WTC11 (cell line): ENCODE measurements around the gene PRKAR2B. TPM values are rescaled to one million over a fixed set of nuclear protein-coding genes. Genes with fewer than 3 reads are reported as not detected.

Experiments used
- ATAC-seq: fragments of 200-7000 bp; cut with Tn5 transposase; 2 replicates; pipeline ENCODE4 v1.10.0; 2021; ENCODE audit warnings: mild to moderate bottlenecking, moderate library complexity
- CTCF ChIA-PET: fragments of 300-600 bp; sonication (Branson Sonifier 250); formaldehyde crosslinking; loops from one replicate; lab custom pipeline; 2021; ENCODE audit warnings: antibody characterized with exemption; lab: Charles Lee
- POLR2A ChIA-PET: fragments of 350-600 bp; sonication (Branson Sonifier 250); formaldehyde crosslinking; loops from one replicate; lab custom pipeline; 2021; ENCODE audit warnings: antibody characterized with exemption; lab: Charles Lee
- DNase-seq: peaks from one replicate; pipeline ENCODE4 v3.0.0; 2021; ENCODE audit warnings: low spot score
- H3K27ac Mint-ChIP-seq: 2 replicates; pipeline ENCODE4 v1.8.0; 2021; ENCODE audit warnings: mixed read lengths
- H3K27me3 Mint-ChIP-seq: 2 replicates; pipeline ENCODE4 v1.8.0; 2021; ENCODE audit warnings: low read depth, mild to moderate bottlenecking, moderate library complexity, mixed read lengths
- H3K36me3 Mint-ChIP-seq: 2 replicates; pipeline ENCODE4 v1.8.0; 2021; ENCODE audit warnings: mixed read lengths
- H3K4me1 Mint-ChIP-seq: 2 replicates; pipeline ENCODE4 v1.8.0; 2022; ENCODE audit warnings: mixed read lengths
- H3K4me3 Mint-ChIP-seq: 2 replicates; pipeline ENCODE4 v1.8.0; 2021; ENCODE audit warnings: mild to moderate bottlenecking, moderate library complexity, mixed read lengths
- H3K9me3 Mint-ChIP-seq: 2 replicates; pipeline ENCODE4 v1.8.0; 2021; ENCODE audit warnings: mixed read lengths
- AFF4 ChIP-seq: sonication (generic); formaldehyde crosslinking; IDR thresholded peaks from 2 replicates; pipeline ENCODE4 v1.8.1; 2023; ENCODE audit warnings: mild to moderate bottlenecking, missing genetic modification reagents, borderline replicate concordance
- ATF1 ChIP-seq: sonication (generic); formaldehyde crosslinking; IDR thresholded peaks from 2 replicates; pipeline ENCODE4 v1.8.1; 2023; ENCODE audit warnings: mild to moderate bottlenecking, moderate library complexity, missing genetic modification reagents
- ATF3 ChIP-seq: sonication (generic); formaldehyde crosslinking; conservative IDR thresholded peaks from 2 replicates; pipeline ENCODE4 v1.8.1; 2022; ENCODE audit warnings: mild to moderate bottlenecking, missing genetic modification reagents
- CBFB ChIP-seq: sonication (generic); formaldehyde crosslinking; IDR thresholded peaks from 2 replicates; pipeline ENCODE4 v1.8.1; 2022; ENCODE audit warnings: mild to moderate bottlenecking, low read depth, missing genetic modification reagents
- CTCF ChIP-seq: fragments of 200-600 bp; IDR thresholded peaks from 2 replicates; pipeline ENCODE4 v1.8.0; 2022; ENCODE audit warnings: antibody characterized with exemption
- GABPB1 ChIP-seq: sonication (generic); formaldehyde crosslinking; IDR thresholded peaks from 2 replicates; pipeline ENCODE4 v1.8.1; 2023; ENCODE audit warnings: mild to moderate bottlenecking, missing genetic modification reagents
- GTF2I ChIP-seq: fragments of 250-450 bp; sonication (Bioruptor Pico); conservative IDR thresholded peaks from 2 replicates; pipeline ENCODE4 v1.4.0; 2021; ENCODE audit warnings: mild to moderate bottlenecking
- MXD4 ChIP-seq: fragments of 250-450 bp; sonication (Bioruptor Pico); IDR thresholded peaks from 2 replicates; pipeline ENCODE4 v1.8.0; 2021; ENCODE audit warnings: mild to moderate bottlenecking, moderate library complexity, borderline replicate concordance
- NFE2L1 ChIP-seq: sonication (generic); formaldehyde crosslinking; IDR thresholded peaks from 2 replicates; pipeline ENCODE4 v1.8.1; 2023; ENCODE audit warnings: missing genetic modification reagents
- OVOL2 ChIP-seq: fragments of 250-450 bp; sonication (Bioruptor Pico); IDR thresholded peaks from 2 replicates; pipeline ENCODE4 v1.9.0; 2021; ENCODE audit warnings: mild to moderate bottlenecking, borderline replicate concordance
- USF2 ChIP-seq: sonication (generic); formaldehyde crosslinking; IDR thresholded peaks from 2 replicates; pipeline ENCODE4 v1.8.1; 2023; ENCODE audit warnings: mild to moderate bottlenecking, missing genetic modification reagents, moderate library complexity
- ZMAT4 ChIP-seq: fragments of 250-450 bp; sonication (Bioruptor Pico); IDR thresholded peaks from 2 replicates; pipeline ENCODE4 v1.9.0; 2021; ENCODE audit warnings: mild to moderate bottlenecking
- ZNF232 ChIP-seq: sonication (generic); formaldehyde crosslinking; IDR thresholded peaks from 2 replicates; pipeline ENCODE4 v1.8.0; 2022; ENCODE audit warnings: mild to moderate bottlenecking, missing genetic modification reagents
- ZNF281 ChIP-seq: sonication (generic); formaldehyde crosslinking; IDR thresholded peaks from 2 replicates; pipeline ENCODE4 v1.8.0; 2023; ENCODE audit warnings: mild to moderate bottlenecking, missing genetic modification reagents
- ZNF317 ChIP-seq: sonication (generic); formaldehyde crosslinking; IDR thresholded peaks from 2 replicates; pipeline ENCODE4 v1.8.1; 2023; ENCODE audit warnings: low read depth, mild to moderate bottlenecking, moderate library complexity, missing genetic modification reagents, borderline replicate concordance
- ZNF416 ChIP-seq: fragments of 250-450 bp; sonication (Bioruptor Pico); IDR thresholded peaks from 2 replicates; pipeline ENCODE4 v1.9.0; 2021; ENCODE audit warnings: mild to moderate bottlenecking, inconsistent platforms
- ZSCAN18 ChIP-seq: fragments of 250-450 bp; sonication (Bioruptor Pico); IDR thresholded peaks from 2 replicates; pipeline ENCODE4 v2.1.2; 2022; ENCODE audit warnings: mild to moderate bottlenecking, moderate library complexity
- total RNA-seq: library from RNA; stranded (reverse); gene quantifications from 3 replicates; pipeline ENCODE4 v1.2.3, GENCODE V29; 2021

Gene PRKAR2B
- total RNA-seq, 1 experiment from 2014 or later: 29.6 TPM

GRCh38 chr7:107029061-107029763, 15.3 kb upstream of the PRKAR2B start (continued):
- TF ChIP-seq USF2 (no peak), NFE2L1 (CRISPR knock-in tag) (no peak), CTCF (no peak), ATF3 (CRISPR knock-in tag) (no peak)

GRCh38 chr7:107029764-107030286, 14.7 kb upstream of the PRKAR2B start:
- no peaks in the 10 kb centered on the region for H3K27me3 Mint-ChIP-seq
- ChIA-PET POLR2A (no interaction called here), CTCF (interaction anchor here (0.9 to 1.0 kb wide), 2 partner anchors 18 to 849 kb away, joined by 3 read pairs; no protein-coding TSS in a partner anchor)
- TF ChIP-seq GTF2I (CRISPR knock-in tag) (no peak), ZNF281 (CRISPR knock-in tag) (no peak), ZNF416 (CRISPR knock-in tag) (no peak), OVOL2 (CRISPR knock-in tag) (no peak), GABPB1 (CRISPR knock-in tag) (no peak), AFF4 (CRISPR knock-in tag) (no peak), ATF1 (CRISPR knock-in tag) (no peak), CBFB (CRISPR knock-in tag) (no peak), ZNF317 (CRISPR knock-in tag) (no peak), ZMAT4 (CRISPR knock-in tag) (no peak), ZNF232 (no peak), NFE2L1 (CRISPR knock-in tag) (no peak), MXD4 (CRISPR knock-in tag) (no peak), ZSCAN18 (no peak)
- H3K4me1 Mint-ChIP-seq: no peaks in the 10 kb centered on the region
- ATAC-seq (no peak), DNase-seq (no peak)
- H3K27ac Mint-ChIP-seq: no peak overlapping the region
- H3K4me3 Mint-ChIP-seq: no peak overlapping the region
- H3K9me3 Mint-ChIP-seq: 0 out of 2 replicates have a peak, but pooled peaks cover 3% of the 10 kb centered on the region
- H3K36me3 Mint-ChIP-seq: no peaks in the 10 kb centered on the region
